Measurements from ENCODE around the gene RABEP2.

Gene RABEP2

GRCh38 chr16:28938721-28939120 is 13.7 kb upstream of the RABEP2 start:
- Histone ChIP-seq H3K4me3 (ENCODE audit: low read depth in 1 of 2, low read length in 2 of 2) (no peak overlapping the region), H2AFZ (ENCODE audit: low read depth, low read length) (no peak overlapping the region), H3K27ac (ENCODE audit: low read length) (no peak overlapping the region), H3K36me3 (ENCODE audit: insufficient read depth, low read length) (no peaks in the 10 kb centered on the region), H3K4me2 (ENCODE audit: insufficient read depth, low read length) (no peak overlapping the region), H3K9me3 (ENCODE audit: insufficient read depth, low read length, severe bottlenecking) (no peaks in the 10 kb centered on the region), H3K79me2 (ENCODE audit: insufficient read depth, low read length) (no peaks in the 10 kb centered on the region), H3K4me1 (ENCODE audit: insufficient read depth, low read length) (no peaks in the 10 kb centered on the region), H4K20me1 (ENCODE audit: insufficient read depth, low read length) (no peaks in the 10 kb centered on the region), H3K9ac (ENCODE audit: low read depth, low read length) (no peak overlapping the region), H3K27me3 (ENCODE audit: insufficient read depth, low read length, poor library complexity) (no peaks in the 10 kb centered on the region)
- no peak for ATAC-seq (ENCODE audit: insufficient read depth, low read depth)
- DNase-seq = no peak
- no peak for TF ChIP-seq EZH2 (IDR thresholded peaks at IDR 0.05; ENCODE audit: borderline replicate concordance, low read depth, low read length, severe bottlenecking)
- no peak for TF ChIP-seq CTCF (IDR thresholded peaks at IDR 0.05; ENCODE audit: borderline replicate concordance, extremely low read depth, low read length, poor library complexity, severe bottlenecking)

GRCh38 chr16:28937222-28937876 is 12.3 kb upstream of the RABEP2 start:
- no peaks in the 10 kb centered on the region for H3K79me2 ChIP-seq (ENCODE audit: insufficient read depth, low read length)
- no peak overlapping the region for H3K4me2 ChIP-seq (ENCODE audit: insufficient read depth, low read length)
- H3K4me1 ChIP-seq (ENCODE audit: insufficient read depth, low read length) = peaks cover 11% of the 10 kb centered on the region
- ATAC-seq (ENCODE audit: insufficient read depth, low read depth) = 0 out of 3 replicates have a peak, but pooled peaks have one; percentile 35
- H3K27me3 ChIP-seq (ENCODE audit: insufficient read depth, low read length, poor library complexity) = no peaks in the 10 kb centered on the region
- TF ChIP-seq EZH2 (IDR thresholded peaks at IDR 0.05; ENCODE audit: borderline replicate concordance, low read depth, low read length, severe bottlenecking) = no peak
- peak; percentile 25 for TF ChIP-seq CTCF (IDR thresholded peaks at IDR 0.05; ENCODE audit: borderline replicate concordance, extremely low read depth, low read length, poor library complexity, severe bottlenecking)
- H3K9ac ChIP-seq (ENCODE audit: low read depth, low read length) = no peak overlapping the region
- H3K27ac ChIP-seq (ENCODE audit: low read length) = no peak overlapping the region
- no peaks in the 10 kb centered on the region for H3K36me3 ChIP-seq (ENCODE audit: insufficient read depth, low read length)
- no peak overlapping the region for H3K4me3 ChIP-seq (ENCODE audit: low read depth in 1 of 2, low read length in 2 of 2)
- H4K20me1 ChIP-seq (ENCODE audit: insufficient read depth, low read length) = no peaks in the 10 kb centered on the region
- no peaks in the 10 kb centered on the region for H3K9me3 ChIP-seq (ENCODE audit: insufficient read depth, low read length, severe bottlenecking)
- no peak overlapping the region for H2AFZ ChIP-seq (ENCODE audit: low read depth, low read length)
- no peak for DNase-seq

- Histone ChIP-seq H3K27me3 (ENCODE audit: insufficient read depth, low read length, poor library complexity) (no peaks in the 10 kb centered on the region), H3K9ac (ENCODE audit: low read depth, low read length) (no peak overlapping the region), H3K9me3 (ENCODE audit: insufficient read depth, low read length, severe bottlenecking) (no peaks in the 10 kb centered on the region), H2AFZ (ENCODE audit: low read depth, low read length) (no peak overlapping the region), H4K20me1 (ENCODE audit: insufficient read depth, low read length) (no peaks in the 10 kb centered on the region), H3K27ac (ENCODE audit: low read length) (no peak overlapping the region), H3K79me2 (ENCODE audit: insufficient read depth, low read length) (no peaks in the 10 kb centered on the region), H3K4me1 (ENCODE audit: insufficient read depth, low read length) (peaks cover 17% of the 10 kb centered on the region), H3K4me3 (ENCODE audit: low read depth in 1 of 2, low read length in 2 of 2) (no peak overlapping the region), H3K36me3 (ENCODE audit: insufficient read depth, low read length) (no peaks in the 10 kb centered on the region), H3K4me2 (ENCODE audit: insufficient read depth, low read length) (no peak overlapping the region)
- DNase-seq = no peak
- ATAC-seq (ENCODE audit: insufficient read depth, low read depth) = no peak
- no peak for TF ChIP-seq CTCF (IDR thresholded peaks at IDR 0.05; ENCODE audit: borderline replicate concordance, extremely low read depth, low read length, poor library complexity, severe bottlenecking)
- TF ChIP-seq EZH2 (IDR thresholded peaks at IDR 0.05; ENCODE audit: borderline replicate concordance, low read depth, low read length, severe bottlenecking) = no peak
These were observed 11.7 kb upstream of the RABEP2 start for GRCh38 chr16:28936784-28937155.

Data from DND-41 (cell line).